Activated T-helper 17 cell treated with anti-CD3 and anti-CD28 coated beads, Interleukin-2, amount 50 U/mL, for 72 hours (primary cell): ENCODE data around the gene SOX30. TPM values are rescaled to one million over a fixed set of nuclear protein-coding genes. Genes with fewer than 3 reads are reported as not detected.
A peak's percentile ranks its signal among the peaks of the same experiment; 100 is the strongest.
"Not testable (repeated sequence)": the region's sequence is repeated elsewhere in the genome, so short reads cannot be mapped to it uniquely, and the experiment has no call there.

Source experiments
- ATAC-seq: fragments of 150-1000 bp; cut with Tn5 transposase; replicated peaks from 2 replicates; pipeline ENCODE4 v1.10.0; 2021; ENCODE audit warnings: mild to moderate bottlenecking, moderate library complexity
- H3K27ac Mint-ChIP-seq: one replicate; pipeline ENCODE4 v1.8.0; 2022; ENCODE audit warnings: mixed read lengths
- H3K27me3 Mint-ChIP-seq: one replicate; pipeline ENCODE4 v1.8.0; 2022; ENCODE audit warnings: mixed read lengths
- H3K36me3 Mint-ChIP-seq: one replicate; pipeline ENCODE4 v1.8.0; 2022; ENCODE audit warnings: low read depth, mild to moderate bottlenecking, mixed read lengths
- H3K4me1 Mint-ChIP-seq: one replicate; pipeline ENCODE4 v1.8.0; 2022; ENCODE audit warnings: mixed read lengths
- H3K4me3 Mint-ChIP-seq: one replicate; pipeline ENCODE4 v1.8.0; 2022; ENCODE audit warnings: mild to moderate bottlenecking, mixed read lengths
- H3K9me3 Mint-ChIP-seq: one replicate; pipeline ENCODE4 v1.8.0; 2022; ENCODE audit warnings: mixed read lengths
- total RNA-seq, 2 donors: library from RNA; stranded (reverse); gene quantifications; one replicate each; pipeline ENCODE4 v1.2.3, GENCODE V29; 2022

SOX30 gene
- 1 to 10 TPM in 1 of 2 donors, under 1 TPM in 1; 0.50 to 1.0 TPM for total RNA-seq

- Mint-ChIP-seq H3K4me3 (peak within 1 kb of the TSS; percentile 86), H3K4me1 (peaks cover 10% of the 10 kb centered on the region), H3K27me3 (no peaks in the 10 kb centered on the region), H3K9me3 (peaks cover 10% of the 10 kb centered on the region), H3K36me3 (no peaks in the 10 kb centered on the region), H3K27ac (peak within 1 kb of the TSS; percentile 94)
- ATAC-seq, result no peak
Measured at GRCh38 chr5:157652377-157652692, at the start of gene SOX30. SOX30 (minus strand) TSS chr5:157652438; CDS start chr5:157652078, 360 bp downstream.

DNA sequence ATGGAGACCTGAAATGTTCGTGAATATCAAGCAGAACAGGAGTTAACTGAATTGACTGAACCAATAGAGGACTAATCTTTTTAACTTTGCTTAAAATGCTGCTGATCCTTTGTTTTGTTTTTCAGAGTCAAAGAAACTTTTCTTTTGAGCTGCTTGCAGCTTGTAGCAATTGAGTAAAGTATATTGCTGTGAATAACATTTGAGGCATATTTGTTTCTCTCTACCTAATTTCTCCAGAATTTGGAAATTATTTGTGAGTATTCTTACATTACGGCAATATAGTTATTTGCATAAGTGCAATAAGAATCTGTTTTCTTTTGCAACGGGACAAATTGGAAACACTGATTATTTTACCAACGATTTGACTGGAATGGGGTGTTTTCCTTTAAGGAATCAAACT lies 46.4 kb upstream of the SOX30 start:
- H3K36me3 Mint-ChIP-seq, H3K27me3 Mint-ChIP-seq, H3K4me1 Mint-ChIP-seq, ATAC-seq, H3K27ac Mint-ChIP-seq, H3K4me3 Mint-ChIP-seq, H3K9me3 Mint-ChIP-seq: not testable (repeated sequence)

DNA sequence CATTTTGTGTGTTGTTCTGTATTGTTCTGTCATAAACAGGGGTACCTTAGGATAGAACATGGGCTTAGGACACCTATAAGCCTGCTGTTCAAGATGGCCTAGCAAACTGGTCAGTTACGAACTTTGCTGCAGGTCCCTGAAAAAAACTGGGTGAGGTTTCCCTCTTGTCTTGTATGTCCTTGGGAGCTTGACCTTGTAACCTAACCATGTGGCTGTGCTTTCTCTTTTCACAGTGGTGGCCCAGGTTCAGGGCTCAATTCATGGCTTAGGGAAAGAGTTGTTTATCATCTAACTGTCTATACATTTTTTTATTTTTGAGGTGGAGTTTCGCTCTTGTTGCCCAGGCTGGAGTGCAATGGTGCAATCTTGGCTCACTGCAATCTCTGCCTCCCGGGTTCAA lies 43.9 kb upstream of the SOX30 start:
- H3K4me1 Mint-ChIP-seq, H3K27me3 Mint-ChIP-seq, H3K9me3 Mint-ChIP-seq, ATAC-seq, H3K4me3 Mint-ChIP-seq, H3K36me3 Mint-ChIP-seq, H3K27ac Mint-ChIP-seq: not testable (repeated sequence)

GRCh38 chr5:157693816-157694215 lies 41.6 kb upstream of the SOX30 start:
- not testable (repeated sequence) for H3K27ac Mint-ChIP-seq, ATAC-seq, H3K4me1 Mint-ChIP-seq

DNA sequence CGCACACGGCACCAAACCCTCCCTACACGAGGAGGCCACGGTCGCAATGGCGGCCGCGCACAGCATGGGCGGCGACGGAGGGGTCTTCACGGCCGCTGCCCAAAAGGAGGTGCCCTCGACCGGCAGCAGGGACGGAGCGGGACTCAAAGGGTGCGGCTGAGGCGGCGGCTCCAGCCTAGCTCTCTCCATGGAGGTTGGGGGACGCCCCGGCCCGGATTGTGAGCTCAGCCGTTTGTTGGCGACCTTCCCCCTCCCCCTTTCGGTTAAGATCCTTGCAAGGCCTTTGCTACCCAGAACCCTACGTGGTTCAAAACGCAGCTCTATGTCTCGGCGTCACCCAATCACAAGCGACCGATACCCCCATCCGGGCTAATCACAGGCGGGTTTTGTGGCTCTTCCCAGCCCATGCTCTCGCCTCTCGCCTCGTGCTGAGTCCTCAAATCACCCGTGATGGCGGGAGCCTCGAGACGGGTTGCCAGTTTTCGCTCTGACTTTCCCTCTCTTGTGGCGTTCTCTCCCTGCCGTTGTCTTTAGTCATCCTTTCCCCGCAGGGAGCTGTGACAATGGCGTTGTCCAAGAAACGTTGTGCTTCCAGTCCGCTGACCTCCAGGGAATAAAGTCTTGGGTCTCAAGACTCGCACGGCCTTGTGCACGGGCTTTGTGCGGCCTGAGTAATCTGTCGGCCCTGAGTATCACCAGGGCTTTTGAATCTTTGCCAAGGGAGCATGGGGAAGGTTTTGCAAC lies 38.6 kb upstream of the SOX30 start:
- Mint-ChIP-seq H3K4me3 (peak overlapping the region; percentile 3), H3K4me1 (no peaks in the 10 kb centered on the region), H3K27ac (no peak overlapping the region), H3K27me3 (no peaks in the 10 kb centered on the region), H3K36me3 (no peaks in the 10 kb centered on the region), H3K9me3 (no peaks in the 10 kb centered on the region)
- peak; percentile 9 for ATAC-seq

More at GRCh38 chr5:157693816-157694215, 41.6 kb upstream of the SOX30 start:
- H3K36me3 Mint-ChIP-seq, H3K4me3 Mint-ChIP-seq, H3K27me3 Mint-ChIP-seq, H3K9me3 Mint-ChIP-seq: not testable (repeated sequence)

DNA sequence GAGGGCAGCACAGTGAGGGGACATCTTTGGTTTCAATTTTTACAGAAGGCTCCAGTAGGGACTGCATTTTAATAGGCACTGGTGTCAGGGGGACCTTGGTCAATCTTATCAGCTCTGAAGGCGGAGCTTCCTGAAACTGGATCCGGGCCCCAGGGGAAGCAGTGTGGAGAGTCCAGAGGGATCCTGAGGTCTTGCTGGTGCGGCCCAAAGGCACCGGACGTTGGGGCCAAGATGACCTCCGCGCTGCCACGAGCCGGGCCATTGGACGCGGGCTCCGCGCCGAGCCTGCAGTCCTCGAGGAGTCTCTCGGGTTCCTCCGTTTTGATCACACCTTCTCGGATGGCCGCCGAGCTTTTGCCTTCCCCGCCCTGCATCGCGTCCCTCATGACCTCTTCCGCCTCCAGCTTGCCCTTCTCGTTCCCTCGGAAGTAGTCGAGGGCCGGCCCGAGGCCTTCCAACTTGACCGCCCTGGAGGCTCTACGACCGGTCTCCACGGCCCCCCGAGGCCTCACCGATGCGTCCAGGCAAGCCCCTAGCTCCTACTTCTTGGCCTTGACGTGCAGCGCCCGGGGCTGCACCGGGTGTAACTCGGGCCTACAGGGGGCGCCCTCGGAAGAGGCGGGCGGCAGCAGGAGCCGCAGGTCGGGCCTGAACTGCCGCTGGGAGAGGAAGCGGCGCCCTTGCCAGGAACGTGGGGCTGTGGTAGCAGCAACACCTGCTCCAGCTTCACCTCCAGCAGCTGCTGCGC lies 37.9 kb upstream of the SOX30 start:
- Mint-ChIP-seq H3K27ac (no peak overlapping the region), H3K36me3 (no peaks in the 10 kb centered on the region), H3K9me3 (no peaks in the 10 kb centered on the region), H3K27me3 (no peaks in the 10 kb centered on the region), H3K4me1 (no peaks in the 10 kb centered on the region), H3K4me3 (no peak overlapping the region)
- ATAC-seq, result peak; percentile 64

- Mint-ChIP-seq H3K4me1 (no peaks in the 10 kb centered on the region), H3K4me3 (no peak overlapping the region), H3K9me3 (no peaks in the 10 kb centered on the region), H3K27me3 (no peaks in the 10 kb centered on the region), H3K36me3 (no peaks in the 10 kb centered on the region), H3K27ac (no peak overlapping the region)
- ATAC-seq, result no peak
Measured at GRCh38 chr5:157687198-157687554, 34.9 kb upstream of the SOX30 start.

GRCh38 chr5:157686276-157687197 lies 34.3 kb upstream of the SOX30 start:
- not testable (repeated sequence) for H3K27me3 Mint-ChIP-seq, H3K4me3 Mint-ChIP-seq, H3K4me1 Mint-ChIP-seq, ATAC-seq, H3K27ac Mint-ChIP-seq, H3K36me3 Mint-ChIP-seq, H3K9me3 Mint-ChIP-seq

DNA sequence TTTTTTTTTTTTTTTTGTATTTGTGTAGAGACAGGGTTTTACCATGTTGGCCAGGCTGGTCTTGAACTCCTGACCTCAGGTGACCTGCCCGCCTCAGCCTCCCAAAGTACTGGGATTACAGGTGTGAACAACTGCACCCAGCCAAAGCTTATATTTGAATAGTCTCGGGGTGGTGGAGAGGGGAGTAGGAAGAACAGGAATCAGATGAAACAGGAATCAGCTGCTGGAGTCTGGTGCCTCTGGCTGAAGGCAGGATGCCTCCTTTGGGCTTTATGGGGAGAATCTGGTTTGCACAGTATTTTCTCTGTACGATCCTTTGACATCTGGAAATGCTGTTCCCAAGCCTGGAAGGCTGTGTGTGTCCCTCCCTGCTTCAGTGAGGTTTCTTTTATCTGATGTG lies 30.0 kb upstream of the SOX30 start:
- no peaks in the 10 kb centered on the region for H3K27me3 Mint-ChIP-seq
- no peaks in the 10 kb centered on the region for H3K4me1 Mint-ChIP-seq
- no peaks in the 10 kb centered on the region for H3K36me3 Mint-ChIP-seq
- H3K9me3 Mint-ChIP-seq, result no peaks in the 10 kb centered on the region
- no peak overlapping the region for H3K27ac Mint-ChIP-seq
- no peak overlapping the region for H3K4me3 Mint-ChIP-seq
- no peak for ATAC-seq

DNA sequence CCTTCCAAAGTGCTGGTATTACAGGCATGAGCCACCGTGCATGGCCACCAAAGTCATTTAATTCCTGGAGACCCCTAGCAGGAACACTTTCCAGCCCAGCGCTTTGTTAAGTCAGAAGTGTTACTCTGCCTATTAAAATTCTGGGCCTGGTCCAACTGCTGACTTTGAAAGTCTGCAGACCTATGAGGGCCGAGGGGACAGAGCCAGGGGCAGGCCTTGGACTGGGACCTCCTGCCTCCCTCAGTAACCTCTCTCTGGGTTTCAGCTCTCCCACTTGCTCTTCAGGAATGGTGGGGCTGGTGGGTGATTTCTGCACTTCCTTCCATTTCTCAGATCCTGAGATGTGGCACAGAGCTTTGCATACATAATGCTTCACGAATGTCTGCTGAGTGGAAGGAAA lies 28.8 kb upstream of the SOX30 start:
- Mint-ChIP-seq H3K36me3 (no peaks in the 10 kb centered on the region), H3K27ac (no peak overlapping the region), H3K9me3 (no peaks in the 10 kb centered on the region), H3K4me1 (no peaks in the 10 kb centered on the region), H3K4me3 (no peak overlapping the region), H3K27me3 (no peaks in the 10 kb centered on the region)
- ATAC-seq, result no peak

GRCh38 chr5:157680239-157680638 lies 28.0 kb upstream of the SOX30 start:
- no peak for ATAC-seq
- H3K4me1 Mint-ChIP-seq, result no peaks in the 10 kb centered on the region
- no peak overlapping the region for H3K27ac Mint-ChIP-seq
- H3K4me3 Mint-ChIP-seq, result no peak overlapping the region
- no peaks in the 10 kb centered on the region for H3K36me3 Mint-ChIP-seq
- H3K9me3 Mint-ChIP-seq, result no peaks in the 10 kb centered on the region
- no peaks in the 10 kb centered on the region for H3K27me3 Mint-ChIP-seq

DNA sequence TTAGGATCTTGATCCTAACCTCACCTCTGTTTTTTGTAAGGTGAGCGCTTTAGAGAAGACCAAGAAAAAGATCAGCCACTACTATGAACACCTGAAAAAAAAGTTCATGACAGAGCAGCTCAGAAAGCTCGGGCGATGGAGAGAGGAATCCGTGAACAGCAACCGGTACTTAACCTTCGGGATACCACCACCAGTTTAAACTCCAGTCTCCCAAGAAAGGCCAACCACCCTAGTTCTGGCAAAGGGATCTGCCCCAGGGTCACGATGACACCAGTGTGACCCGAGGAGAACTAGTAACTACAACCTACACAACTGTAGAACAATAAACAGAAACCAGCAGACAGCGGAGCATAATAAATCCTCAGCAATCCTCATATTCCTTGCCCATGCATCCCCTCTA lies 27.6 kb upstream of the SOX30 start:
- Mint-ChIP-seq H3K27ac (no peak overlapping the region), H3K36me3 (no peaks in the 10 kb centered on the region)

DNA sequence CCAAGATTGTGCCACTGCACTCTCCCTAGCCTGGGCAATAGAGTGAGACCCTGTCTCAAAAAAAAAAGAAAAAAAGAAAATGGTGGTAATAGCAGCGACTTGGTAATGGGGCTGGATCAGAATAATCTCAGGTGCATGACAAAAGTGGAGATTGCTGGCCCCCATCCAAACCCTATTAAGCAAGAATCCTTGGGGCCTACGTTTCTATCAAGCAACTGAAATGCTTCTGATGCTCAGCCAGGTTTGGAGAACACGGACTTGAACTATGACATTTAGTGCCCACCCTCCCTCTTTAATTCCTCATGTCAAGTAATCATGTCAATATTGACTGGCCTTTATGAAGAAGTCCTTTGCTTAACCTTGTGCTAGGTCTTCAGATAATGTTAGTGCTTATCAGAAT lies 25.7 kb upstream of the SOX30 start:
- Mint-ChIP-seq H3K36me3 (no peaks in the 10 kb centered on the region), H3K4me3 (no peak overlapping the region), H3K4me1 (no peaks in the 10 kb centered on the region), H3K27me3 (no peaks in the 10 kb centered on the region), H3K9me3 (no peaks in the 10 kb centered on the region), H3K27ac (no peak overlapping the region)
- no peak for ATAC-seq

More for the DNA sequence above, 27.6 kb upstream of the SOX30 start:
- Mint-ChIP-seq H3K4me1 (no peaks in the 10 kb centered on the region), H3K9me3 (no peaks in the 10 kb centered on the region), H3K4me3 (no peak overlapping the region), H3K27me3 (no peaks in the 10 kb centered on the region)
- no peak for ATAC-seq

DNA sequence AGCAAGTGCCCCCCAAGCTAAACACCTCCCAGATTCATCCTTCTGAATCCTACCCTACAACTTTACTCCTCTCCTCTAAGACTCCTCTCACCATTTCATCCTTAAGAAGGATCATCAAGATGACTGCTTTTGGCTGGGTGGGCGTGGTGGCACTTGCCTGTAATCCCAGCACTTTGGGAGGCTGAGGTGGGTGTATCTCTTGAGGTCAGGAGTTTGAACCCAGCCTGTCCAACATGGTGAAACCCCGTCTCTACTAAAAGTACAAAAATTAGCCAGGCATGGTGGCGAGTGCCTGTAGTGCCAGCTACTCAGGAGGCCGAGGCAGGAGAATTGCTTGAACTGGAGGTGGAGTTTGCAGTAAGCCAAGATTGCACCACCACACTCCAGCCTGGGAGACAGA lies 22.1 kb upstream of the SOX30 start:
- not testable (repeated sequence) for H3K36me3 Mint-ChIP-seq, ATAC-seq, H3K27ac Mint-ChIP-seq, H3K9me3 Mint-ChIP-seq, H3K4me3 Mint-ChIP-seq, H3K27me3 Mint-ChIP-seq
- H3K4me1 Mint-ChIP-seq, result peaks cover 15% of the 10 kb centered on the region

DNA sequence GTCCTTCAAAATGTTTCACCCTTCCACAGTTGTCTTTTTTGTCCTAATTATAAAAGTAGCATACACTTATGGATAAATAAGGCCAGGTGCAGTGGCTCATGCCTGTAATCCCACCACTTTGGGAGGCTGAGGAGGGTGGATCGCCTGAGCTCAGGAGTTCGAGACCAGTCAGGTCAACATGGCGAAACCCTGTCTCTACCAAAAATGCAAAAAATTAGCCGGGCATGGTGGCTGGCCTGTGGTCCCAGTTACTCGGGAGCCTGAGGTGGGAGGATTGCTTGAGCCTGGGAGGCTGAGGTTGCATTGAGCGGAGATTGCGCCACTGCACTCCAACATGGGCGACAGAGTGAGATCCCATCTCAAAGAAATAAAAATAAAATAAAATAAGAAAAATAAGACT lies 20.7 kb upstream of the SOX30 start:
- Mint-ChIP-seq H3K9me3 (no peaks in the 10 kb centered on the region), H3K36me3 (no peaks in the 10 kb centered on the region), H3K4me3 (peak overlapping the region; percentile 84), H3K27ac (no peak overlapping the region), H3K27me3 (peaks cover 5% of the 10 kb centered on the region), H3K4me1 (peaks cover 15% of the 10 kb centered on the region)
- no peak for ATAC-seq
